Type B pancreatic cell (in vitro differentiated cells): Measurements from ENCODE around the gene YEATS2. TPM values are rescaled to one million over a fixed set of nuclear protein-coding genes. Genes with fewer than 3 reads are reported as not detected.

Experiments used
- DNase-seq: peaks from one replicate; pipeline ENCODE4 v3.0.0; 2021; ENCODE audit warnings: mixed read lengths; ENCODE audit not compliant: unreplicated experiment; ENCODE audit errors: extremely low spot score
- H3K27ac Mint-ChIP-seq: 2 replicates; pipeline ENCODE4 v1.8.0; 2021; ENCODE audit warnings: mild to moderate bottlenecking, mixed read lengths
- H3K27me3 Mint-ChIP-seq: 2 replicates; pipeline ENCODE4 v1.8.0; 2021; ENCODE audit warnings: mixed read lengths
- H3K36me3 Mint-ChIP-seq: 2 replicates; pipeline ENCODE4 v1.8.0; 2021; ENCODE audit warnings: mixed read lengths
- H3K4me1 Mint-ChIP-seq: one replicate; pipeline ENCODE4 v1.8.0; 2021; ENCODE audit warnings: mixed read lengths; ENCODE audit not compliant: unreplicated experiment
- H3K4me3 Mint-ChIP-seq: 2 replicates; pipeline ENCODE4 v1.8.0; 2021; ENCODE audit warnings: mild to moderate bottlenecking, mixed read lengths
- H3K9me3 Mint-ChIP-seq: 2 replicates; pipeline ENCODE4 v1.8.0; 2021; ENCODE audit warnings: mixed read lengths
- CTCF ChIP-seq: fragments of 200-600 bp; sonication (generic); conservative IDR thresholded peaks from 2 replicates; pipeline ENCODE4 v1.5.0; 2021; ENCODE audit warnings: antibody characterized with exemption, mild to moderate bottlenecking
- long read RNA-seq: library from polyadenylated mRNA; unstranded; transcript quantifications from one replicate; pipeline ENCODE4 v2.0.0, GENCODE V29; 2020
- total RNA-seq: library from RNA; stranded (reverse); gene quantifications from 2 replicates; pipeline ENCODE4 v1.2.1, GENCODE V29; 2021; ENCODE audit warnings: low replicate concordance

The YEATS2 gene
- 47.6 and 52.5 TPM in 2 replicates for total RNA-seq
- long read RNA-seq, full-length matches to known transcripts: 3 of 24 reads
- long read RNA-seq, partial matches to known transcripts: 11 of 24 reads
- long read RNA-seq, other reads (novel, unspliced or antisense): 10 of 24 reads

GRCh38 chr3:183697610-183698317 lies at the start of gene YEATS2:
Gene YEATS2 (plus strand): TSS chr3:183697797. CDS start chr3:183715163, 17,366 bp downstream.
- peak within 1 kb of the TSS; percentile 93 for H3K4me3 Mint-ChIP-seq
- H3K27ac Mint-ChIP-seq: peak within 1 kb of the TSS; percentile 92
- no peak for TF ChIP-seq CTCF
- peaks cover 5% of the 10 kb centered on the region for H3K36me3 Mint-ChIP-seq
- no peaks in the 10 kb centered on the region for H3K27me3 Mint-ChIP-seq
- H3K9me3 Mint-ChIP-seq: peaks cover 4% of the 10 kb centered on the region
- DNase-seq: peak; percentile 83
- peaks cover 32% of the 10 kb centered on the region for H3K4me1 Mint-ChIP-seq

GRCh38 chr3:183650554-183650953 lies 47.0 kb upstream of the YEATS2 start:
- DNase-seq: no peak
- H3K4me3 Mint-ChIP-seq: no peak overlapping the region
- peaks cover 52% of the 10 kb centered on the region for H3K36me3 Mint-ChIP-seq
- no peak for TF ChIP-seq CTCF
- H3K4me1 Mint-ChIP-seq: no peaks in the 10 kb centered on the region
- H3K27me3 Mint-ChIP-seq: no peaks in the 10 kb centered on the region
- H3K27ac Mint-ChIP-seq: no peak overlapping the region
- peaks cover 12% of the 10 kb centered on the region for H3K9me3 Mint-ChIP-seq

- peaks cover 16% of the 10 kb centered on the region for H3K9me3 Mint-ChIP-seq
- no peak for TF ChIP-seq CTCF
- no peak for DNase-seq
- no peak overlapping the region for H3K4me3 Mint-ChIP-seq
- H3K27me3 Mint-ChIP-seq: no peaks in the 10 kb centered on the region
- peaks cover 63% of the 10 kb centered on the region for H3K36me3 Mint-ChIP-seq
- no peaks in the 10 kb centered on the region for H3K4me1 Mint-ChIP-seq
- H3K27ac Mint-ChIP-seq: no peak overlapping the region
These were observed 44.2 kb upstream of the YEATS2 start for GRCh38 chr3:183653209-183654064.

- H3K4me1 Mint-ChIP-seq: no peaks in the 10 kb centered on the region
- no peak for DNase-seq
- peaks cover 62% of the 10 kb centered on the region for H3K36me3 Mint-ChIP-seq
- H3K27ac Mint-ChIP-seq: no peak overlapping the region
- H3K4me3 Mint-ChIP-seq: no peak overlapping the region
- H3K9me3 Mint-ChIP-seq: peaks cover 16% of the 10 kb centered on the region
- no peaks in the 10 kb centered on the region for H3K27me3 Mint-ChIP-seq
- TF ChIP-seq CTCF: no peak
These were observed 42.9 kb upstream of the YEATS2 start for GRCh38 chr3:183654727-183655126.

- H3K4me3 Mint-ChIP-seq: no peak overlapping the region
- TF ChIP-seq CTCF: no peak
- no peaks in the 10 kb centered on the region for H3K27me3 Mint-ChIP-seq
- H3K4me1 Mint-ChIP-seq: no peaks in the 10 kb centered on the region
- H3K9me3 Mint-ChIP-seq: no peaks in the 10 kb centered on the region
- H3K27ac Mint-ChIP-seq: no peak overlapping the region
- no peak for DNase-seq
- H3K36me3 Mint-ChIP-seq: peaks cover 39% of the 10 kb centered on the region
These were observed 35.5 kb upstream of the YEATS2 start for GRCh38 chr3:183662099-183662498.
